K562 (cell line): Measurements from ENCODE around the gene UBASH3A. TPM values are rescaled to one million over a fixed set of nuclear protein-coding genes. Genes with fewer than 3 reads are reported as not detected.

Experiments
- BRD9 ChIP-seq: fragments of 450-650 bp; IDR thresholded peaks from 2 replicates; pipeline ENCODE4 v1.6.1; 2018; ENCODE audit warnings: low read depth; ENCODE audit not compliant: partially characterized antibody
- CTCF ChIP-seq, 3 experiments: IDR thresholded peaks in 2 of 3; conservative IDR thresholded peaks in 1 of 3; 2 replicates each; pipeline ENCODE4 v1.5.1; 2011 to 2012; ENCODE audit warnings: low read length in 3 of 3, mild to moderate bottlenecking in 3 of 3, control low read depth in 2 of 3, improper control_type of control experiment in 1 of 3, inconsistent platforms in 1 of 3, low read depth in 1 of 3, mixed read lengths in 1 of 3, moderate library complexity in 1 of 3; ENCODE audit not compliant: insufficient read depth in 2 of 3
- FOXK2 ChIP-seq, 2 experiments: fragments of 450-650 bp; IDR thresholded peaks in 1 of 2; conservative IDR thresholded peaks in 1 of 2; 2 replicates each; pipeline ENCODE4 v1.6.1; 2016; ENCODE audit warnings: low read depth in 2 of 2, mild to moderate bottlenecking in 1 of 2
- HLTF ChIP-seq: fragments of 450-650 bp; IDR thresholded peaks from 2 replicates; pipeline ENCODE4 v1.6.1; 2016
- MYBL2 ChIP-seq, 2 experiments: fragments of 450-650 bp in 1 of 2; sonication (generic) in 1 of 2; formaldehyde crosslinking in 1 of 2; IDR thresholded peaks; 2 replicates each; pipeline versions ENCODE4 v1.6.1 to v1.8.1; 2017 to 2022; ENCODE audit warnings: borderline replicate concordance in 1 of 2, inconsistent platforms in 1 of 2, low read depth in 1 of 2, mild to moderate bottlenecking in 1 of 2, missing genetic modification reagents in 1 of 2, moderate library complexity in 1 of 2
- OTX1 ChIP-seq: fragments of 450-650 bp; formaldehyde crosslinking; IDR thresholded peaks from 2 replicates; pipeline ENCODE4 v1.4.0; 2022; ENCODE audit warnings: mild to moderate bottlenecking
- SAFB2 ChIP-seq: fragments of 200-400 bp; formaldehyde crosslinking; IDR thresholded peaks from 2 replicates; pipeline ENCODE4 v1.6.1; 2018; ENCODE audit warnings: borderline replicate concordance, low read length, low read depth, moderate library complexity; ENCODE audit not compliant: severe bottlenecking
- SMARCA5 ChIP-seq: fragments of 450-650 bp; IDR thresholded peaks from 2 replicates; pipeline ENCODE4 v1.6.1; 2016
- SMC3 ChIP-seq: conservative IDR thresholded peaks from 2 replicates; pipeline ENCODE4 v1.6.1; 2011; ENCODE audit warnings: low read depth, low read length, improper control_type of control experiment; ENCODE audit not compliant: insufficient read depth
- ZNF316 ChIP-seq: fragments of 450-650 bp; IDR thresholded peaks from 2 replicates; pipeline ENCODE4 v1.6.1; 2016
- polyA plus RNA-seq, 8 experiments: library from polyadenylated mRNA; depleted of rRNA in 4 of 8; stranded (reverse) in 5 of 8; unstranded in 3 of 8; fragments of >200 nt; fragmentation: Nextera tagmentation in 2 of 8; fragmentation: Illumina TruSeq in 1 of 8; extraction: Ambion mirVana in 2 of 8; extraction: Trizol in 1 of 8; gene quantifications; 2 replicates each; pipeline versions ENCODE4 v1.2.1 to v1.2.3, GENCODE V29; 2011 to 2014; ENCODE audit warnings: inconsistent platforms in 1 of 8, missing spikeins in 1 of 8
- total RNA-seq, 7 experiments: library from RNA; depleted of rRNA in 6 of 7; stranded (reverse); fragments of >200 nt in 6 of 7; fragmentation: Illumina TruSeq in 2 of 7; extraction: Trizol in 2 of 7; gene quantifications; 2 replicates each; pipeline versions ENCODE4 v1.2.1 to v1.2.3, GENCODE V29; 2011 to 2021; ENCODE audit warnings: low replicate concordance in 1 of 7

UBASH3A gene
- total and polyA plus RNA-seq, 9 of the 15 experiments (the other 6 are each of a cell fraction or from before 2014, with no cell fraction given): 0.23 to 1.8 (median 1.1) TPM

GRCh38 chr21:42411197-42411869 lies 7.6 kb downstream of the UBASH3A start (continued):
- TF ChIP-seq SMC3: 0 out of 2 replicates have a peak, but pooled peaks have one; percentile 4
- TF ChIP-seq MYBL2 (IDR thresholded peaks at IDR 0.05; ENCODE audit: low read depth): peak; percentile 20; the same call in 1 of the 2 replicates
- no peak for TF ChIP-seq MYBL2 (CRISPR knock-in tag; IDR thresholded peaks at IDR 0.05; ENCODE audit: borderline replicate concordance)
- TF ChIP-seq SMARCA5: peak; percentile 59; the same call in 1 of the 2 replicates
- TF ChIP-seq BRD9: peak; percentile 50
- peak; percentile 2; the same call in 1 of the 2 replicates for TF ChIP-seq ZNF316
- peak; percentile 54 to 63 (median 59) for TF ChIP-seq CTCF (IDR thresholded peaks at IDR 0.05 in 2 of 3, conservative IDR thresholded peaks at IDR 0.05 in 1 of 3; ENCODE audit: insufficient read depth in 2 of 3, low read depth in 1 of 3, low read length in 3 of 3)
- 0 out of 2 replicates have a peak, but pooled peaks have one; percentile 45 for TF ChIP-seq HLTF
- peak in 1 of 2 experiments; percentile 30; a peak in 1 of 4 replicates for TF ChIP-seq FOXK2 (conservative IDR thresholded peaks at IDR 0.05 in 1 of 2, IDR thresholded peaks at IDR 0.05 in 1 of 2; ENCODE audit: low read depth in 2 of 2)
- no peak for TF ChIP-seq SAFB2
- TF ChIP-seq OTX1 (CRISPR knock-in tag): 0 out of 2 replicates have a peak, but pooled peaks have one; percentile 5
